Right cardiac atrium (tissue), 5 donors: Measurements from ENCODE around the gene AK1. TPM values are rescaled to one million over a fixed set of nuclear protein-coding genes. Genes with fewer than 3 reads are reported as not detected.

ENCODE experiments used
- microRNA-seq, 2 donors: library from miRNA; unstranded; fragments of <30 nt; microRNA quantifications; one replicate each; pipeline ENCODE4 v1.2.0, GENCODE V29; 2020 to 2021
- polyA plus RNA-seq: library from polyadenylated mRNA; stranded (reverse); fragments of 200-250 nt; gene quantifications from one replicate; pipeline ENCODE4 v1.2.3, GENCODE V29; 2013
- total RNA-seq, 4 donors: library from RNA; stranded (reverse); fragmentation: NEBNext Ultra II Directional; extraction: Animal tissue kit (Norgen Biotek cat#: 25700); gene quantifications; one replicate each; pipeline ENCODE4 v1.2.1, GENCODE V29; 2021
- donor health status: healthy with polysubstance abuse.
- donor health status: DM: no; HTN: yes; CAD: no.
- donor health status: DM: no; HTN: no; CAD: no.
- donor health status: DM: no; HTN: yes; CAD: no; lungs with severe emphysema.
- donor health status: DM: yes; HTN: yes; CAD: no.

AK1 gene
- total and polyA plus RNA-seq, 5 donors: 630 to 811 (median 666) TPM

Small RNAs within 50 kb of the gene (microRNA-seq; reads per million reads assigned to microRNA genes)
- gene MIR4672: 0 reads per million in 2 donors

Other genes starting within 250 kb of the AK1 start
- not detected for gene CFAP157, start 170.7 kb downstream of the AK1 start, total RNA-seq
- 0.18 TPM for gene CFAP157, start 170.7 kb downstream of the AK1 start, polyA plus RNA-seq
- gene PTRH1, start 162.0 kb downstream of the AK1 start, total RNA-seq: 10 to 100 TPM in 3 of 4 donors, 1 to 10 TPM in 1; 8.7 to 15.0 (median 11.6) TPM
- 16.3 TPM for gene PTRH1, start 162.0 kb downstream of the AK1 start, polyA plus RNA-seq
- under 1 TPM in 3 of 4 donors, not detected in 1; 0.06 to 0.14 (median 0.11) TPM for gene TTC16, start 161.6 kb downstream of the AK1 start, total RNA-seq
- gene TTC16, start 161.6 kb downstream of the AK1 start, polyA plus RNA-seq: 0.14 TPM
- 1 to 10 TPM; 3.1 to 3.9 (median 3.5) TPM for gene TOR2A, start 142.4 kb downstream of the AK1 start, total RNA-seq
- gene TOR2A, start 142.4 kb downstream of the AK1 start, polyA plus RNA-seq: 3.7 TPM
- gene SH2D3C, start 99.0 kb downstream of the AK1 start, total RNA-seq: 10 to 100 TPM in 3 of 4 donors, 1 to 10 TPM in 1; 9.4 to 15.5 (median 12.7) TPM
- gene SH2D3C, start 99.0 kb downstream of the AK1 start, polyA plus RNA-seq: 17.4 TPM
- 10 to 100 TPM; 49.0 to 62.5 (median 58.6) TPM for gene CDK9, start 91.6 kb downstream of the AK1 start, total RNA-seq
- 37.3 TPM for gene CDK9, start 91.6 kb downstream of the AK1 start, polyA plus RNA-seq
- gene FPGS, start 74.8 kb downstream of the AK1 start, total RNA-seq: 10 to 100 TPM; 34.1 to 53.1 (median 45.6) TPM
- 30.1 TPM for gene FPGS, start 74.8 kb downstream of the AK1 start, polyA plus RNA-seq
- gene ENG, start 23.0 kb downstream of the AK1 start, total RNA-seq: 100 to 1,000 TPM; 275 to 462 (median 364) TPM
- 362 TPM for gene ENG, start 23.0 kb downstream of the AK1 start, polyA plus RNA-seq
- 10 to 100 TPM; 60.1 to 73.7 (median 65.2) TPM for gene ST6GALNAC6, start 21.9 kb upstream of the AK1 start, total RNA-seq
- 55.9 TPM for gene ST6GALNAC6, start 21.9 kb upstream of the AK1 start, polyA plus RNA-seq
- gene ST6GALNAC4, start 39.4 kb upstream of the AK1 start, total RNA-seq: 10 to 100 TPM; 26.3 to 36.7 (median 32.3) TPM
- 24.3 TPM for gene ST6GALNAC4, start 39.4 kb upstream of the AK1 start, polyA plus RNA-seq
- gene PIP5KL1, start 53.1 kb upstream of the AK1 start, total RNA-seq: 1 to 10 TPM in 1 of 4 donors, under 1 TPM in 1, not detected in 2; 0.29 to 1.3 TPM
- 0.29 TPM for gene PIP5KL1, start 53.1 kb upstream of the AK1 start, polyA plus RNA-seq
- gene DPM2, start 60.2 kb upstream of the AK1 start, total RNA-seq: 10 to 100 TPM; 13.6 to 20.0 (median 16.0) TPM
- 16.4 TPM for gene DPM2, start 60.2 kb upstream of the AK1 start, polyA plus RNA-seq
- gene EEIG1, start 103.3 kb upstream of the AK1 start, total RNA-seq: 10 to 100 TPM; 23.1 to 35.1 (median 31.6) TPM
- gene EEIG1, start 103.3 kb upstream of the AK1 start, polyA plus RNA-seq: 12.7 TPM
- 1 to 10 TPM; 6.1 to 8.7 (median 6.4) TPM for gene NAIF1, start 189.6 kb upstream of the AK1 start, total RNA-seq
- gene NAIF1, start 189.6 kb upstream of the AK1 start, polyA plus RNA-seq: 5.0 TPM
- gene SLC25A25, start 190.6 kb upstream of the AK1 start, total RNA-seq: 10 to 100 TPM in 1 of 4 donors, 1 to 10 TPM in 3; 6.3 to 16.1 (median 7.0) TPM
- gene SLC25A25, start 190.6 kb upstream of the AK1 start, polyA plus RNA-seq: 5.8 TPM